Prostate gland (tissue), 2 donors: ENCODE results near the gene ASMT. TPM values are rescaled to one million over a fixed set of nuclear protein-coding genes. Genes with fewer than 3 reads are reported as not detected.

Source experiments
- DNase-seq: peaks from one replicate; pipeline ENCODE4 v3.0.0-alpha.2; 2019; ENCODE audit warnings: low spot score
- H3K27ac ChIP-seq, 2 donors: fragments of 200-600 bp; sonication (generic); 2 replicates each; pipeline ENCODE4 v1.5.1; 2017 to 2019
- H3K27me3 ChIP-seq: fragments of 200-600 bp; sonication (generic); replicated peaks from 2 replicates; pipeline ENCODE4 v1.5.1; 2019; ENCODE audit not compliant: insufficient read depth
- H3K36me3 ChIP-seq, 2 donors: fragments of 200-600 bp; sonication (generic); 1 replicate in 1 of 2; 2 replicates in 1 of 2; pipeline versions ENCODE4 v1.5.1 to v1.8.1; 2017 to 2019
- H3K4me1 ChIP-seq: fragments of 200-600 bp; sonication (generic); replicated peaks from 2 replicates; pipeline ENCODE4 v1.5.1; 2019
- H3K4me3 ChIP-seq, 2 donors: fragments of 200-600 bp; sonication (generic); 2 replicates each; pipeline ENCODE4 v1.5.1; 2017 to 2019
- H3K9me3 ChIP-seq: fragments of 200-600 bp; sonication (generic); 2 replicates; pipeline ENCODE4 v1.5.1; 2017
- POLR2A ChIP-seq: fragments of 450-650 bp; IDR thresholded peaks from one replicate; pipeline ENCODE4 v1.6.1; 2016; ENCODE audit warnings: antibody characterized with exemption, mild to moderate bottlenecking
- POLR2AphosphoS5 ChIP-seq: sonication (generic); formaldehyde crosslinking; IDR thresholded peaks from one replicate; pipeline ENCODE4 v1.6.1; 2017; ENCODE audit warnings: antibody characterized with exemption
- WGBS: methylation state at CpG from one replicate; pipeline ENCODE4 v1.1.5; 2018; 5-methylcytosine and 5-hydroxymethylcytosine counted together
- intact Hi-C: fragments of 100-400 bp; cut with DNase I; formaldehyde crosslinking; loops from one replicate; pipeline ENCODE4 v1.14.2; 2022
- total RNA-seq, 2 donors: library from RNA; depleted of rRNA; stranded (reverse); fragments of >200 nt; gene quantifications; one replicate each; pipeline ENCODE4 v1.1.0, GENCODE V29; 2016
- TF ChIP-seq, protein P1 (sequence below), 4 experiments: fragments of 200-600 bp in 2 of 4; fragments of 450-650 bp in 2 of 4; sonication (generic) in 2 of 4; IDR thresholded peaks; 1 replicate in 3 of 4; 2 replicates in 1 of 4; pipeline ENCODE4 v1.5.1; 2016 to 2019; ENCODE audit warnings: antibody characterized with exemption in 4 of 4, mild to moderate bottlenecking in 2 of 4, moderate library complexity in 2 of 4

ASMT gene
- total RNA-seq, 2 donors from 2014 or later: 1.0 TPM; not detected in 1

DNA sequence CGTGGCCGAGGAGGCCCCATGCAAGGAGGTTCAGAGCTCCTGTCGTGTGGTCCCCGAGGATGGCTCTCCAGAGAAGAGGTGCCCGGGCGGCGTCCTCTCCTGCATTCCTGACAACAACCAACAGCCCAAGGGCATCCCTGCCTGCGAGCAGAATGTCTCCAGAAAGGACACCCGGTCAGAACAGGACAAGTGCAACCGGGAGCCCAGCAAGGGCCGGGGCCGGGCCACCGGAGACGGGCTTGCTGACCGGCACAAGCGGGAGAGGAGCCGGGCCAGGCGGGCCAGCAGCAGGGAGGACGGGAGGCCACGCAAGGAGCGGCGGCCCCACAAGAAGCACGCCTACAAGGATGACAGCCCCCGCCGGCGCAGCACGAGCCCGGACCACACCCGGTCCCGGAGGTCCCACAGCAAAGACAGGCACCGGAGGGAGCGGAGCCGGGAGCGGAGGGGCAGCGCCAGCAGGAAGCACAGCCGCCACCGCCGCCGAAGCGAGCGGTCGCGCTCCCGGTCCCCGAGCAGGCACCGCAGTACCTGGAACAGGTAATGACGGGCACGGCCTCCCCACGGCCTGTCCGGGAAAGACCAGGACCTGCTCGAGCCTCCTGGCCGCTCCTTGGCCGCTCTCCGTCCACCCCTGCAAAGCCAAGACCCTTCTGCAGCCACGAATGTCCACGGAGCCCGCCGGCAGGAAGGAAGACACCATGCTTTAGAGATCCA is 13.7 kb upstream of the ASMT start:
- H3K36me3 ChIP-seq: peaks cover 21 to 32% of the 10 kb centered on the region in 2 donors
- no peak for TF ChIP-seq POLR2A
- TF ChIP-seq, protein P1, sequence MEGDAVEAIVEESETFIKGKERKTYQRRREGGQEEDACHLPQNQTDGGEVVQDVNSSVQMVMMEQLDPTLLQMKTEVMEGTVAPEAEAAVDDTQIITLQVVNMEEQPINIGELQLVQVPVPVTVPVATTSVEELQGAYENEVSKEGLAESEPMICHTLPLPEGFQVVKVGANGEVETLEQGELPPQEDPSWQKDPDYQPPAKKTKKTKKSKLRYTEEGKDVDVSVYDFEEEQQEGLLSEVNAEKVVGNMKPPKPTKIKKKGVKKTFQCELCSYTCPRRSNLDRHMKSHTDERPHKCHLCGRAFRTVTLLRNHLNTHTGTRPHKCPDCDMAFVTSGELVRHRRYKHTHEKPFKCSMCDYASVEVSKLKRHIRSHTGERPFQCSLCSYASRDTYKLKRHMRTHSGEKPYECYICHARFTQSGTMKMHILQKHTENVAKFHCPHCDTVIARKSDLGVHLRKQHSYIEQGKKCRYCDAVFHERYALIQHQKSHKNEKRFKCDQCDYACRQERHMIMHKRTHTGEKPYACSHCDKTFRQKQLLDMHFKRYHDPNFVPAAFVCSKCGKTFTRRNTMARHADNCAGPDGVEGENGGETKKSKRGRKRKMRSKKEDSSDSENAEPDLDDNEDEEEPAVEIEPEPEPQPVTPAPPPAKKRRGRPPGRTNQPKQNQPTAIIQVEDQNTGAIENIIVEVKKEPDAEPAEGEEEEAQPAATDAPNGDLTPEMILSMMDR (IDR thresholded peaks at IDR 0.05): no peak
- TF ChIP-seq POLR2AphosphoS5: no peak
- H3K9me3 ChIP-seq: no peaks in the 10 kb centered on the region
- DNase-seq: no peak
- no peak overlapping the region for H3K4me3 ChIP-seq
- intact Hi-C loops: no loop called here
- H3K27ac ChIP-seq: no peak overlapping the region
- H3K4me1 ChIP-seq: no peaks in the 10 kb centered on the region
- H3K27me3 ChIP-seq: no peaks in the 10 kb centered on the region
- WGBS: 98% methylated on average over 52 of the region's 58 CpGs

DNA sequence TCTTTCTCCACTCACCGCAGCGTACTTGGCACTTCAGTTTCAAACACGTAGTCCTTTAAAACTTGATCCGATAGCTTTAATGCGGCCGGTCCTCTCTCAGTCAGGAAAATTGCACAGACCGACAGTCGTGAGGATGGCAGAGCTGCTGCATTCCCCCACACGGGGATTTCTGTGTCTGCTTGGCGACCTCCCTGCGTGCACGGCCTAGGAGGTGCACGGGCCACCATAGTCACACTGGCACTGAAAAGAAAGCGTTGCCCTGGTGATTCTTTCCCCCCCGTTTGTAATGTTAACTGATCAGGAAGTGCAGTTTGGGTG is 13.1 kb upstream of the ASMT start:
- 91% methylated on average over 15 of the region's 15 CpGs for WGBS
- H3K27me3 ChIP-seq: no peaks in the 10 kb centered on the region
- TF ChIP-seq POLR2A: no peak
- TF ChIP-seq POLR2AphosphoS5: no peak
- TF ChIP-seq, protein P1 (IDR thresholded peaks at IDR 0.05): no peak
- H3K4me3 ChIP-seq: no peak overlapping the region
- intact Hi-C loops: no loop called here
- peaks cover 21 to 31% of the 10 kb centered on the region in 2 donors for H3K36me3 ChIP-seq
- no peaks in the 10 kb centered on the region for H3K4me1 ChIP-seq
- H3K9me3 ChIP-seq: no peaks in the 10 kb centered on the region
- DNase-seq: no peak
- H3K27ac ChIP-seq: no peak overlapping the region

DNA sequence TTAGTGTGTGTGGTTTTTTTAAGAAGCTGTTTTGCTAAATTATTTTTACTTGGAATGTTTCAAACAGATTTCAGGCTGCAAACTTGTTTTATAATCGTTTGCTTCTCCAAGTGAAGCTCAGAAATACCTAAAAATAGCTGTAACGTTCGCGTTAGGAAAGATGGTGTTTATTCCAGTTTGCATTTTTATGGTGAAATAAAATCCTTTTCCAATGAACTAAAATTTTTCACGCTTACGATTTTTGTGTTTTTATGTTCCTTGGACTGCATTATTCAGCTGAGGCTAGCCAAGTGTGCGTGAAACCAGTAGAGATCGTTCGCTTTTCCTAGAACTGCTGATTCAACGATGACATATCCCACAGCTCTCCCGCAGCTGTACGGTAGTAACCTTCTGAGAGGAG is 12.6 kb upstream of the ASMT start:
- H3K27ac ChIP-seq: no peak overlapping the region
- H3K4me3 ChIP-seq: no peak overlapping the region
- 97% methylated on average over 12 of the region's 12 CpGs for WGBS
- no peaks in the 10 kb centered on the region for H3K4me1 ChIP-seq
- DNase-seq: no peak
- intact Hi-C loops: no loop called here
- TF ChIP-seq POLR2AphosphoS5 (no peak), POLR2A (no peak)
- TF ChIP-seq, protein P1 (IDR thresholded peaks at IDR 0.05): no peak
- H3K36me3 ChIP-seq: peaks cover 21 to 31% of the 10 kb centered on the region in 2 donors
- H3K9me3 ChIP-seq: no peaks in the 10 kb centered on the region
- H3K27me3 ChIP-seq: no peaks in the 10 kb centered on the region

DNA sequence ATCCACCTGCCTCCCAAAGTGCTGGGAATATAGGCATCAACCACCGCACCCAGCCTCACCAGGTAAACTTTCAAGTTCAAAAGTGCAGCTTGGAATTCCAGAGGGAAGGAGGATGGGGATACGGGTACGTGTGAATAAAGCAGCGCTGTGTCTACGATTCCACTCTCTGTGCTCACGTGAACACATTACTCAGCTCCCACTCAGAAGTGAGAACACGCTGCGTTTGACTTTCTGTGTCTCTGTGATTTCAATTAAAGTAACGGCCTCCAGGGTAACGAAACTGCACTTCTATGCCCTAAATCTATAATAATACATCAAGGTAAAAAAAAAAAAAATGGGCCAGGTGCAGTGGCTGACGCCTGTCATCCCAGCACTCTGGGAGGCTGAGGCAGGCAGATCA is 8.4 kb upstream of the ASMT start:
- Histone ChIP-seq H3K27ac (no peak overlapping the region), H3K27me3 (no peaks in the 10 kb centered on the region), H3K4me1 (no peaks in the 10 kb centered on the region), H3K4me3 (no peak overlapping the region), H3K9me3 (no peaks in the 10 kb centered on the region), H3K36me3 (peaks cover 4 to 7% of the 10 kb centered on the region in 2 donors)
- TF ChIP-seq POLR2A: no peak
- TF ChIP-seq POLR2AphosphoS5: no peak
- TF ChIP-seq, protein P1 (IDR thresholded peaks at IDR 0.05): no peak
- no peak for DNase-seq
- intact Hi-C loops: no loop called here
- 93% methylated on average over 11 of the region's 11 CpGs for WGBS

DNA sequence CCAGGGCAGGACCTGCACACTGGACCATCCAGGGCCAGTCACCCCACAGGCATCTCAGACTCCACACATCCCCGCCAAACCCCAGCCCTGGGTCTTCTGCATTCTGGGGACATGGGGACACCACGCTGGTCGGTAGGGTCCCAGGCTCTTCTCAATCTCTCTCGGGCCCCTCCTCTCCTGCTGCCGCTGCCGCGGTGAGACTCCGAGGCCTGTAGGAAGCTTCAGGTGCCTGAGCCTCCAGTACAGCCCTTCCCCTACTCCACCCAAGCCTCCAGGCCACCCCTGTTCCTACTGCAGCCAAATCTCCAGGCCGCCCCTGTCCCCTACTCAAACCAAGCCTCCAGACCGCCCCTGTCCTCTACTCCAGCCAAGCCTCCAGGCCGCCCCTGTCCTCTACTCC is 5.5 kb upstream of the ASMT start:
- Histone ChIP-seq H3K9me3 (no peaks in the 10 kb centered on the region), H3K4me1 (no peaks in the 10 kb centered on the region), H3K36me3 (no peaks in the 10 kb centered on the region), H3K27ac (no peak overlapping the region), H3K27me3 (no peaks in the 10 kb centered on the region), H3K4me3 (no peak overlapping the region)
- intact Hi-C loops: no loop called here
- TF ChIP-seq POLR2AphosphoS5: no peak
- TF ChIP-seq, protein P1 (IDR thresholded peaks at IDR 0.05): no peak
- no peak for TF ChIP-seq POLR2A
- no peak for DNase-seq
- 83% methylated on average over 11 of the region's 11 CpGs for WGBS
